Measurements from ENCODE around the gene SH3BP2.

Gene SH3BP2

GRCh38 chr4:2859514-2859913 lies 66.6 kb downstream of the SH3BP2 start:
- TF ChIP-seq FOXP2 (optimal IDR thresholded peaks at IDR 0.05; ENCODE audit: borderline replicate concordance, extremely low read depth, extremely low read length, insufficient read depth) (no peak), REST (IDR thresholded peaks at IDR 0.05; ENCODE audit: insufficient read depth in 1 of 2, low read depth in 2 of 2, low read length in 2 of 2) (no peak), POLR2AphosphoS5 (IDR thresholded peaks at IDR 0.05; ENCODE audit: low read depth, low read length) (no peak), TAF1 (IDR thresholded peaks at IDR 0.05; ENCODE audit: borderline replicate concordance, insufficient read depth, low read length) (no peak), SIN3A (IDR thresholded peaks at IDR 0.05; ENCODE audit: borderline replicate concordance, insufficient read depth, low read length) (no peak)

- TF ChIP-seq POLR2AphosphoS5 (IDR thresholded peaks at IDR 0.05; ENCODE audit: low read depth, low read length), result no peak
- TF ChIP-seq SIN3A (IDR thresholded peaks at IDR 0.05; ENCODE audit: borderline replicate concordance, insufficient read depth, low read length), result no peak
- TF ChIP-seq FOXP2 (optimal IDR thresholded peaks at IDR 0.05; ENCODE audit: borderline replicate concordance, extremely low read depth, extremely low read length, insufficient read depth), result no peak
- no peak for TF ChIP-seq REST (IDR thresholded peaks at IDR 0.05; ENCODE audit: insufficient read depth in 1 of 2, low read depth in 2 of 2, low read length in 2 of 2)
- TF ChIP-seq TAF1 (IDR thresholded peaks at IDR 0.05; ENCODE audit: borderline replicate concordance, insufficient read depth, low read length), result no peak
Measured at GRCh38 chr4:2860391-2861348, 67.8 kb downstream of the SH3BP2 start.

GRCh38 chr4:2861631-2862436 lies 68.9 kb downstream of the SH3BP2 start:
- no peak for TF ChIP-seq TAF1 (IDR thresholded peaks at IDR 0.05; ENCODE audit: borderline replicate concordance, insufficient read depth, low read length)
- no peak for TF ChIP-seq FOXP2 (optimal IDR thresholded peaks at IDR 0.05; ENCODE audit: borderline replicate concordance, extremely low read depth, extremely low read length, insufficient read depth)
- no peak for TF ChIP-seq REST (IDR thresholded peaks at IDR 0.05; ENCODE audit: insufficient read depth in 1 of 2, low read depth in 2 of 2, low read length in 2 of 2)
- no peak for TF ChIP-seq SIN3A (IDR thresholded peaks at IDR 0.05; ENCODE audit: borderline replicate concordance, insufficient read depth, low read length)
- TF ChIP-seq POLR2AphosphoS5 (IDR thresholded peaks at IDR 0.05; ENCODE audit: low read depth, low read length), result no peak

GRCh38 chr4:2862528-2862927 lies 69.6 kb downstream of the SH3BP2 start:
- TF ChIP-seq REST (IDR thresholded peaks at IDR 0.05; ENCODE audit: insufficient read depth in 1 of 2, low read depth in 2 of 2, low read length in 2 of 2), result no peak
- TF ChIP-seq FOXP2 (optimal IDR thresholded peaks at IDR 0.05; ENCODE audit: borderline replicate concordance, extremely low read depth, extremely low read length, insufficient read depth), result no peak
- no peak for TF ChIP-seq POLR2AphosphoS5 (IDR thresholded peaks at IDR 0.05; ENCODE audit: low read depth, low read length)
- TF ChIP-seq TAF1 (IDR thresholded peaks at IDR 0.05; ENCODE audit: borderline replicate concordance, insufficient read depth, low read length), result no peak
- TF ChIP-seq SIN3A (IDR thresholded peaks at IDR 0.05; ENCODE audit: borderline replicate concordance, insufficient read depth, low read length), result no peak

Measured in PFSK-1 (cell line).